HK-2 (cell line): ENCODE data around the gene TCF12.
"Not testable (repeated sequence)": the region's sequence is repeated elsewhere in the genome, so short reads cannot be mapped to it uniquely, and the experiment has no call there.

Experiments used
- DNase-seq: peaks from one replicate; pipeline ENCODE4 v3.0.0-alpha.2; 2018; ENCODE audit not compliant: unreplicated experiment

TCF12 gene

DNA sequence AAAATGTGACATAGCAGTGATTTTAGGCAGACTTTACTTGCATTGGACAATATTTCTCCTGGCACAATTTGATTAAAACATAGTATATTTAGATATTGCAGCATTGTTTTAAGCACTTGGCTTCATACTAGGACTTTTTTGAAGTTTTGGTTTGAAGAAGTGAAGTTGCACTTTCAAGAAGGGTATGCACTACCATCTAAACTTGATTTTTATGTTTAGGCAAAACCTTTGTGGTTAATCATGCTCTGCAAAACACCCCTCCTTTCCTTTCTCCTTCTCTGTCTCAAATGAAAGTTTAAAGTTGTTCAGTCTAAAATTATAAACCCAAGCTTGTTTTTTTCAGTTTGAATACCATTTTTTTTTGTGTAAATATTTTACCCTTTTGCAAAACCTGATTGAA, 173.8 kb downstream of the TCF12 start:
- DNase-seq: no peak

DNA sequence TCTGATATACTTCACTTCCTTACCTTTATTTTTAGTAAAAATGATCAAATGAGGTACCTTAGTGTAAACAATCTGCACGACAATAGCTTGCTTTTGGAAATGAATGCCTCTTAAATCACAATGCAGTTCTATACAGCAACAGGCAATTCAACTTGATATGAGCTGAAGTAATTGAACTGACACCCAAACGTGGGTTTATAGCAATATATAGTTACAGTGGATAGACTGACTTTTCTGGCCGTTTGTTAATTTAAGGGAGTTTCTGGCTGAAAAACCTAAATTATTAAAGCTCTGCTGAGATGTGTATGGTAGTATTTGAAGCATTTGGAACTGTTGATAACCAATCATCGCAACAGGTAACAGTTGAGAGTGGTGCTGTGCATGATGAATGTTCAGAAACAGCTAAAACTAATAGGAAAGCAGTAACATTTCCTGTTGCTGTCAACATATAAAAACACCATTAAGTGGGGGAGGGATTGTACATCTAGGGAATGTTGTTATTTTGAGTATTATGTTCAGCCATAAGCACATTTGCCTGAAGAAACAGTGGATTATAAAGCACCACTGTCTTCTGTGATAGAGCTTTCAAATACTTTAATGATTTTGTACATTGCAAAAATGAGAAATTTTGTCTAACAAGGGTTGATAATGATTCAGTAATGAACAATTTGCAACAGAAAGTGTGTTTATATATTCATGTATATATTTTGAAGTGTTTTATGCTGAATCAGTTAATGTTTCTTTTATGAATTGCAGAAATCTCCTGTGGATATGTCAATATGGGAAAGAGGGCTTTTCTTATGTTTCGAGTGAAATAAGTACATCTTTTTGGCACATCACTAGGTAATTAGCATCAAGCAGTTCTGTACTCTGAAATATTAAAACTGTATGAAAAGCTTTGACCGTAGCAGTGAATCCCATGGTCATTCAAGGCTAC, 176.1 kb downstream of the TCF12 start:
- no peak for DNase-seq

DNA sequence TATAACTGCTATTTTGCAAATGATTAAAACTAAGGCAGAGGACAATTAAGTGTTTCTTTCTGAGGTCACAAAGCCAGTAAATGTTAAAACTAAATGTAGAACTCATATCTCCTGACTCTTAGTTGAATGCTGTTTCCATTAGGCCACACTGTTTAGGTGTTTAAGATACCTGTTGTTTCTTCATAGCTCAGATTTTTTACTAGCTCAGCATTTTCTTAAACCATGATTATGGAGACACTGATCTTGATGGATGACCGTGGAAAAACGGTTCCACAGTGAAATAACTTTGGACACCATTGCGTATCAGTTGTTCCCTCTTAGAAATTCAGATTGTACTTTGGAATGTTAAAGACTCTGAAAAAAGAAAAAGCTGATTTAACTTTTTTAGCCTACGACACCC, 177.5 kb downstream of the TCF12 start:
- DNase-seq: no peak

- DNase-seq: no peak
These were observed 178.8 kb downstream of the TCF12 start for GRCh38 chr15:57097246-57097645.

DNA sequence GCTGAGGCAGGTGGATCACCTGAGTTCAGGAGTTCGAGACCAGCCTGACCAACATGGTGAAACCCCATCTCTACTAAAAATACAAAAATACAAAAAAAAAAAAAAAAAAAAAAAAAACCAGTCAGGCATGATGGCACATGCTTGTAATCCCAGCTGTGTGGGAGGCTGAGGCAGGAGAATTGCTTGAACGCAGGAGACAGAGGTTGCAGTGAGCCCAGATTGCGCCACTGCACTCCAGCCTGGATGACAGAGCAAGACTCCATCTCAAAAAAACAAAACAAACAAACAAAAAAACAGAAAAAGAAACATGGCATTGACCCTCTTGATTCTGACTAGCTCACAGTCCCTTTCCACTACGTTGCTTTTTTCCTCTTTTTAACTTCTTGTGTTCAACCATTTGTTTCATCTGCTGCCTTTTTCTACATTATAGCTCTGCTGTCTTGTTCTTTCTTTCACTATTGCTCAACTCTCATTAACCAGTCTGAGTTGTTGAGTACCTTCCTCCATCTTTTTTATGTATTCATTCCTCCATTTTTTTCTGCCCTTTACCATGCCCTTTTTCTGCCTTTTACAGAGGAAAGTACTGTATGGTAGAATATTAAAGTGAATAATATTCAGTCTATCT, 179.6 kb downstream of the TCF12 start:
- not testable (repeated sequence) for DNase-seq

DNA sequence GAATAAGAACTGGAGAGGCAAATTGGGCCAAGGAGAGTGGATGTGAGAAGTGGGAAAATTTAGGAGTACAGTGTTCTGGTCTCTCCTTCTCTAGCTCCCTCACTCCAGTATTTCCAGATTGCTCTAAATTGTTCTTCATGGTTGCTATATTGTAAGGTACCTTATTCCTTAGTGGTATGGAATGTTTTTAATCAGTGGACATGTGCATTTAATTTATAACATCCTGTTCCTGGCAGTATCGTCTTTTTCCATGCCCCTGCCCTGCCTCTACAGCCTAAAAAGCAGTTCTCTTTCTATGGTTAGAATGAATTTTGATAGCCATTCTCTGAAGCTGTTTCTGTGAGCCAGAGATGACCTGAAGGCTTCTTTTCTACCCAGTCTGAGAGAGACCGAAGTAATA, 180.5 kb downstream of the TCF12 start:
- no peak for DNase-seq

DNA sequence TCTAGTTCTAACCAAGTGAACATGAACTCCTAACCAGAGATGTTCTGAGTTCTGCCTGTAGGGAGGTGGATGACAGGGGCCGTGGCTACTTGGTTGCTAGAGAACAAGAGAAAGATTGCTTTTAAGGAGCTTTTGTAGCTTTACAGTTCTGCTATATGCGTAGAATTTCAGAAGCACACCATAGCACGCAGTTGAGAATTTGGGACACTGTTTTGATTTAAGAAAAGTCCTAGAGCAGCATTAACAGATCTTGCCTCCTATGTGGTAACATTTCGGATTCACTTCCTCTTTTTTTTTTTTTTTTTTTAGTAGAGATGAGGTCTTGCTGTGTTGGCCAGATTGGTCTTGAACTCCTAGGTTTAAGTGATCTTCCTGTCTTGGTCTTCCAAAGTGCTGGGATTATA, 181.7 kb downstream of the TCF12 start:
- DNase-seq: no peak

DNA sequence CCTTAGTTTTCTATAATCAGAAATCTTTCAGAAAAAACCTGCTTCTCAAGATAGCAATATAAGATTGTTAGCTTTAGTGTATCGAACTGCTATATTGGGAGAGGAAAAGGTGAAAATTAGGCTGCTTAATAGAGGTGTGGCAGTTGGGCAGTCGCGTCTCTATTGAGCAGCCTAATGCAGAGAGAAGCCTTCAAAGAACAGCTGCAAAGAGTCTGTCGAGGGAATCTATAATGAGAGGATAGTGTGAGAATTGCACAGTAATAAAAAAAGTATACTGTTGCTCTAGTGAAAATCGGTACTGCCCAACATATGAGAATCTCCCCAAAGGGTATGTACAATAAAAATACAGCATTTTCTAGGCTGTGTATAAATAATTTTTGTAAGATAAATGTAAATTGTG, 184.4 kb downstream of the TCF12 start:
- no peak for DNase-seq

DNA sequence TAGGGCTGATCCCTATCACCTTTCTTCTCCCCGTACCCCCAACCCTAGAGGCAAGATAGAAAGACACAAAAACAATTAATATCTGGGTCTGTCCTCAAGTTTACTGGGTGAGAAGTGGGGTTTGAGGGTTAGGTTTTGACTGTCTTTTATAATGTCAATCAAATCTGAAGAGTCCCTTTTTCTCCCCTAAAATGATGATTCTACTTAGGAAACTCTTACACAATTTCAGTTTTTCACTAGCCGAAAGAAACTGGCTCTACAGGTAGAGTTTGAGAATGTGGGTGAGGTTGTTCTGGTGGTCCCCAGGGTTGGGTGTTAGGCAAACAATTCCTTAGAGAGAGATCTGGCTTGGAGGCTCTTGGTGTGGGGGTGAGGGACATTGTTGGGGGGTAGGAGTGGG, 189.9 kb downstream of the TCF12 start:
- DNase-seq: no peak

GRCh38 chr15:57109005-57109404, 190.6 kb downstream of the TCF12 start:
- DNase-seq: no peak

DNA sequence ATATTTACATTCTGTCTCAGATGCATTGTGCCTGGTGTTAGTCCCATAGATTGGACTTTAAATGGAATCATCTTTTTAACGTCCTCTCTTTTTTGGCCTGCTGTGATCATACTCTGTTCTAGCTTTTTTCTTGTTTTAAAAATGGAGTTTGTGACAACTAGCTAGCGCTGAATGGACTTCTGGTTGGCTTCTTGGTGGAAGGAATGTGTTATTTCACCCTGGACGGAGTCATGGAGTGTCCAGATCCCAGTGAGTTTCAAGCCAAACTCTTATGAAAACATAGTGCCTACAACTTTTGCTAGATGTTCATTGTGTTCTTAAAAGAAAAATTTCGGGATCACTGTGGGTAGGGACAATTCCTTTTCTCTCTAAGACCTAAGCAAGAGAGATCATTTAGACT, 192.6 kb downstream of the TCF12 start:
- DNase-seq: no peak

GRCh38 chr15:57112178-57112577, 193.7 kb downstream of the TCF12 start:
- no peak for DNase-seq

DNA sequence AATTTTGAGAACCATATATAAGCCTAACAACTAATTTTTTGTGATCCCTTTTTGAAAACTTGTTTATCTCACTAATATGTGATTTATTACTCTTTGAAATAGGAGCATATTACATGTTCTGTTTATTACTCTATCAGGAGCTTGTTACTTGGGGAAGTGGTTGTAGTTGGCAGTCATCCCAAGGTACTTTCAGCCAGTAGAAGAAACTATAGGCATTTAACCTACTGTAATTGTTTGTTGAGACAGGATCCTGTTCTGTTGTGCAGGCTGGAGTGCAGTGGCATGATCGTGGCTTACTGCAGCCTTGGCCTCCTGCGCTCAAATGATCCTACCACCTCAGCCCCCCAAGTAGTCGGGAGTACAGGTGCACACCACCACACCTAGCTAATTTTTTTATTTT, 195.6 kb downstream of the TCF12 start:
- DNase-seq: no peak

GRCh38 chr15:57118013-57118799, 199.8 kb downstream of the TCF12 start:
- DNase-seq: no peak

GRCh38 chr15:57122080-57122840, 203.8 kb downstream of the TCF12 start:
- DNase-seq: no peak

GRCh38 chr15:57124036-57124435, 205.6 kb downstream of the TCF12 start:
- no peak for DNase-seq

GRCh38 chr15:57129064-57129463, 210.6 kb downstream of the TCF12 start:
- no peak for DNase-seq

DNA sequence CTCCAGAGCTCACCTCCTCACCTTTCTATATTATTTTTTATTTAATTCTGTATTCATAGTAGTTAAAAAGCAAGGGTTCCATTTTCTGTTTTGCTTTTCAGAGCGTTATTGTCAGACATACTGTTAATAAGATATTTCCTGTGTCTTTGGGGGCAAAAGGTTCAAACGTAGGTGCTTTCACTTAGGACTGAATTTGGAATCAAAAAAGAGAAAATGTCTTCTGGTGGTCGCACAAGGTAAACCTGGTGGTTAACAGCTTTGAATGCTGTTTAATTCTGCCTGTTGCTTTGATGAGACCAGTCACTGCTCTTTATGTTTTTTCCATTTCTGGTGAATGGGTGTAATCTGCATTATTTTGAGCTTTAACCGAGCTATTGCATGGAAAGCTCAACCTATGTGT, 212.5 kb downstream of the TCF12 start:
- DNase-seq: no peak

DNA sequence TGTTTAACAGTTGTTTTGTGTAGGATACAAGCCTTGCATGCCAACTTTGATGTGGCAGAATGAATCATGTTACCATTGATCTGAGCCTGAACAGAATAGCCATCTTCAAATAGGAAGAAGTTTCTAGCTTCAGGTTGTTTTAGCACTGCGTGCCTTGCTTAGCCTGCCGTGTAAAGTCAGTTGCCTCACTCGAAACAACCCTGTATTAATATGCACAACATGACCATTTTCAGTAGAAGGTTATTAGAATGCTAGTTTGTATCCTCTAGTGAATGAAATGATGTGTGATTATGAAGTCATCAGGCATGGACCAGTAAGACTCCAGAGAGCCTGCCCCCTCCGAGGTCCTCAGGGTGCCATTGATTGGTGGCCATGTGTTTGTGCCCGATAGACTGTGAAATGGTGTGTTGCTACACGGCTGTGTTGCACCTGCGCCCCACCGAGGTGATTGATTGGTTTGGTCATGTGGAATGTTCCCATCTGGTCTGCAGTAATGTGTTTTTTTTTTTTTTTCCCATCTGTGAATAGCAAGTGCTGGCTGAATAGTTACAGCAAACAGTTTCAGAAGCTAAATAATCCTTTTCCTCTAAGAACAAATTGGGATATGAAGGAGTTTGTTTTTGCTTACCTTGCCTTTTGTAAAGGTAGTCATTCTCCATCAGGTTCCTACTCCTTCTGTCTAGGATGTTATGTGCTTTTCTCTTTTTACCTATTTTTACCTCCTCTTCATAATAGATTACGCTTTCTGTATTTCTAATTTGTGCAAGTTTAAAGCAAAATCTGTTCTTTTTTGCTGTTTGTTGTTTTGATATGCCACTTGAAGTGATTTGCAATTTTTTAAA, 214.9 kb downstream of the TCF12 start:
- no peak for DNase-seq

DNA sequence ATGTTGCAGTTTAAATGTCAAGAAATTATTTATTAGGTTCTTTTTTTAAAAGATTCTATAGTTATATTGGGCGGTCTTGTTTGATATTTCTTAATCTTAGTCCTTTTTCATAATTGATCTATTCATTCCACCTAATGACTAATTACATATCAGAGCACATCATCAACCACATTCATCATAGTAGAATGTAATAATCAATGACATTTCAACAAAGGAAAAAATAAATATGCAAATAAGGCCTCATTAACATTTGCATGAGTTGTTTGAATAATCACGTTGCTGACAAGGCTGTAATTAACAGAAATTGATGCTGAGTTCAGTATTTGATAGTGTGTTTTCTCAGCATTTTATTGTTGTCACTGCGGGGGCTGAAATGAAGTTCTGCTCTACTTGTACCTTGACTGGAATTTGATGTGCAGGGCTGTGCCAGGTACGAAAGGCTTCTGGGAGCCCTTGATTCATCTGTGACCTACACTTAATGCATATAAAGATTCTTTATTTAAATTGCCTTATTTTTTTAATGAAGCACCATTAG, 215.7 kb downstream of the TCF12 start:
- DNase-seq: no peak

GRCh38 chr15:57134851-57135250, 216.4 kb downstream of the TCF12 start:
- DNase-seq: no peak
